ENCODE data around the gene TDRD1. TPM values are rescaled to one million over a fixed set of nuclear protein-coding genes. Genes with fewer than 3 reads are reported as not detected.

Gene TDRD1
- total and polyA plus RNA-seq, 4 donors: 0.01 to 0.17 (median 0.07) TPM

- no peak for TF ChIP-seq FOXA2 (IDR thresholded peaks at IDR 0.05)
- TF ChIP-seq MAX (IDR thresholded peaks at IDR 0.05): no peak
- TF ChIP-seq, protein P1, sequence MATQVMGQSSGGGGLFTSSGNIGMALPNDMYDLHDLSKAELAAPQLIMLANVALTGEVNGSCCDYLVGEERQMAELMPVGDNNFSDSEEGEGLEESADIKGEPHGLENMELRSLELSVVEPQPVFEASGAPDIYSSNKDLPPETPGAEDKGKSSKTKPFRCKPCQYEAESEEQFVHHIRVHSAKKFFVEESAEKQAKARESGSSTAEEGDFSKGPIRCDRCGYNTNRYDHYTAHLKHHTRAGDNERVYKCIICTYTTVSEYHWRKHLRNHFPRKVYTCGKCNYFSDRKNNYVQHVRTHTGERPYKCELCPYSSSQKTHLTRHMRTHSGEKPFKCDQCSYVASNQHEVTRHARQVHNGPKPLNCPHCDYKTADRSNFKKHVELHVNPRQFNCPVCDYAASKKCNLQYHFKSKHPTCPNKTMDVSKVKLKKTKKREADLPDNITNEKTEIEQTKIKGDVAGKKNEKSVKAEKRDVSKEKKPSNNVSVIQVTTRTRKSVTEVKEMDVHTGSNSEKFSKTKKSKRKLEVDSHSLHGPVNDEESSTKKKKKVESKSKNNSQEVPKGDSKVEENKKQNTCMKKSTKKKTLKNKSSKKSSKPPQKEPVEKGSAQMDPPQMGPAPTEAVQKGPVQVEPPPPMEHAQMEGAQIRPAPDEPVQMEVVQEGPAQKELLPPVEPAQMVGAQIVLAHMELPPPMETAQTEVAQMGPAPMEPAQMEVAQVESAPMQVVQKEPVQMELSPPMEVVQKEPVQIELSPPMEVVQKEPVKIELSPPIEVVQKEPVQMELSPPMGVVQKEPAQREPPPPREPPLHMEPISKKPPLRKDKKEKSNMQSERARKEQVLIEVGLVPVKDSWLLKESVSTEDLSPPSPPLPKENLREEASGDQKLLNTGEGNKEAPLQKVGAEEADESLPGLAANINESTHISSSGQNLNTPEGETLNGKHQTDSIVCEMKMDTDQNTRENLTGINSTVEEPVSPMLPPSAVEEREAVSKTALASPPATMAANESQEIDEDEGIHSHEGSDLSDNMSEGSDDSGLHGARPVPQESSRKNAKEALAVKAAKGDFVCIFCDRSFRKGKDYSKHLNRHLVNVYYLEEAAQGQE (IDR thresholded peaks at IDR 0.05): no peak
- TF ChIP-seq, protein P2, sequence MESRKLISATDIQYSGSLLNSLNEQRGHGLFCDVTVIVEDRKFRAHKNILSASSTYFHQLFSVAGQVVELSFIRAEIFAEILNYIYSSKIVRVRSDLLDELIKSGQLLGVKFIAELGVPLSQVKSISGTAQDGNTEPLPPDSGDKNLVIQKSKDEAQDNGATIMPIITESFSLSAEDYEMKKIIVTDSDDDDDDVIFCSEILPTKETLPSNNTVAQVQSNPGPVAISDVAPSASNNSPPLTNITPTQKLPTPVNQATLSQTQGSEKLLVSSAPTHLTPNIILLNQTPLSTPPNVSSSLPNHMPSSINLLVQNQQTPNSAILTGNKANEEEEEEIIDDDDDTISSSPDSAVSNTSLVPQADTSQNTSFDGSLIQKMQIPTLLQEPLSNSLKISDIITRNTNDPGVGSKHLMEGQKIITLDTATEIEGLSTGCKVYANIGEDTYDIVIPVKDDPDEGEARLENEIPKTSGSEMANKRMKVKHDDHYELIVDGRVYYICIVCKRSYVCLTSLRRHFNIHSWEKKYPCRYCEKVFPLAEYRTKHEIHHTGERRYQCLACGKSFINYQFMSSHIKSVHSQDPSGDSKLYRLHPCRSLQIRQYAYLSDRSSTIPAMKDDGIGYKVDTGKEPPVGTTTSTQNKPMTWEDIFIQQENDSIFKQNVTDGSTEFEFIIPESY (IDR thresholded peaks at IDR 0.05): no peak
- no peak for TF ChIP-seq RXRA (IDR thresholded peaks at IDR 0.05)
- TF ChIP-seq RAD21 (IDR thresholded peaks at IDR 0.05): no peak
- TF ChIP-seq HNF4A (conservative IDR thresholded peaks at IDR 0.05): no peak
- TF ChIP-seq, protein P3, sequence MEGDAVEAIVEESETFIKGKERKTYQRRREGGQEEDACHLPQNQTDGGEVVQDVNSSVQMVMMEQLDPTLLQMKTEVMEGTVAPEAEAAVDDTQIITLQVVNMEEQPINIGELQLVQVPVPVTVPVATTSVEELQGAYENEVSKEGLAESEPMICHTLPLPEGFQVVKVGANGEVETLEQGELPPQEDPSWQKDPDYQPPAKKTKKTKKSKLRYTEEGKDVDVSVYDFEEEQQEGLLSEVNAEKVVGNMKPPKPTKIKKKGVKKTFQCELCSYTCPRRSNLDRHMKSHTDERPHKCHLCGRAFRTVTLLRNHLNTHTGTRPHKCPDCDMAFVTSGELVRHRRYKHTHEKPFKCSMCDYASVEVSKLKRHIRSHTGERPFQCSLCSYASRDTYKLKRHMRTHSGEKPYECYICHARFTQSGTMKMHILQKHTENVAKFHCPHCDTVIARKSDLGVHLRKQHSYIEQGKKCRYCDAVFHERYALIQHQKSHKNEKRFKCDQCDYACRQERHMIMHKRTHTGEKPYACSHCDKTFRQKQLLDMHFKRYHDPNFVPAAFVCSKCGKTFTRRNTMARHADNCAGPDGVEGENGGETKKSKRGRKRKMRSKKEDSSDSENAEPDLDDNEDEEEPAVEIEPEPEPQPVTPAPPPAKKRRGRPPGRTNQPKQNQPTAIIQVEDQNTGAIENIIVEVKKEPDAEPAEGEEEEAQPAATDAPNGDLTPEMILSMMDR (IDR thresholded peaks at IDR 0.05; ENCODE audit: low read depth, low read length, missing input control): no peak
- DNase-seq (ENCODE audit: low spot score): no peak
- 89% methylated on average over 16 of the region's 16 CpGs for WGBS
These were observed 95.7 kb downstream of the TDRD1 start for GRCh38 chr10:114274616-114275453.

GRCh38 chr10:114276066-114276465 is 96.9 kb downstream of the TDRD1 start:
- no peaks in the 10 kb centered on the region for H3K4me1 ChIP-seq (ENCODE audit: control insufficient read depth in 4 of 4, insufficient read depth in 4 of 4, low read length in 3 of 4)
- H3K27me3 ChIP-seq (ENCODE audit: control insufficient read depth in 4 of 4, insufficient read depth in 4 of 4, low read length in 3 of 4): peaks cover 0 to 6% (median 0%) of the 10 kb centered on the region in 4 donors
- H3K9me3 ChIP-seq (ENCODE audit: control insufficient read depth in 4 of 4, low read length in 3 of 4): no peaks in the 10 kb centered on the region
- DNase-seq (ENCODE audit: low spot score): no peak
- WGBS: 88% methylated on average over 6 of the region's 6 CpGs
- TF ChIP-seq NR2F2 (IDR thresholded peaks at IDR 0.05): no peak
- TF ChIP-seq RXRA (IDR thresholded peaks at IDR 0.05): no peak
- no peak for TF ChIP-seq HNF4A (conservative IDR thresholded peaks at IDR 0.05)
- no peak for TF ChIP-seq RAD21 (IDR thresholded peaks at IDR 0.05)
- no peak for TF ChIP-seq GABPA (IDR thresholded peaks at IDR 0.05 in 1 of 2, conservative IDR thresholded peaks at IDR 0.05 in 1 of 2)
- TF ChIP-seq SP1 (IDR thresholded peaks at IDR 0.05): no peak
- TF ChIP-seq JUND (IDR thresholded peaks at IDR 0.05): no peak
- TF ChIP-seq, protein P4, sequence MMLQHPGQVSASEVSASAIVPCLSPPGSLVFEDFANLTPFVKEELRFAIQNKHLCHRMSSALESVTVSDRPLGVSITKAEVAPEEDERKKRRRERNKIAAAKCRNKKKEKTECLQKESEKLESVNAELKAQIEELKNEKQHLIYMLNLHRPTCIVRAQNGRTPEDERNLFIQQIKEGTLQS (IDR thresholded peaks at IDR 0.05): no peak
- TF ChIP-seq, protein P3 (IDR thresholded peaks at IDR 0.05; ENCODE audit: low read depth, low read length, missing input control): no peak
- no peak for TF ChIP-seq MAX (IDR thresholded peaks at IDR 0.05)
- no peak for TF ChIP-seq EGR1 (IDR thresholded peaks at IDR 0.05; ENCODE audit: low read depth in 2 of 2)
- TF ChIP-seq, protein P2 (IDR thresholded peaks at IDR 0.05): no peak
- no peak overlapping the region for H3K9ac ChIP-seq (ENCODE audit: low read depth in 1 of 2, low read length in 2 of 2)
- no peaks in the 10 kb centered on the region for H3K36me3 ChIP-seq (ENCODE audit: control insufficient read depth in 4 of 4, insufficient read depth in 3 of 4, low read depth in 1 of 4, low read length in 3 of 4)
- no peak overlapping the region for H3K27ac ChIP-seq (ENCODE audit: low read depth in 1 of 2, low read length in 2 of 2)
- no peak overlapping the region for H3K4me3 ChIP-seq (ENCODE audit: low read depth in 1 of 3, low read length in 3 of 3)

More at GRCh38 chr10:114274616-114275453, 95.7 kb downstream of the TDRD1 start:
- no peaks in the 10 kb centered on the region for H3K9me3 ChIP-seq (ENCODE audit: control insufficient read depth in 4 of 4, low read length in 3 of 4)
- H3K36me3 ChIP-seq (ENCODE audit: control insufficient read depth in 4 of 4, insufficient read depth in 3 of 4, low read depth in 1 of 4, low read length in 3 of 4): no peaks in the 10 kb centered on the region
- no peak overlapping the region for H3K9ac ChIP-seq (ENCODE audit: low read depth in 1 of 2, low read length in 2 of 2)
- H3K4me3 ChIP-seq (ENCODE audit: low read depth in 1 of 3, low read length in 3 of 3): no peak overlapping the region
- H3K4me1 ChIP-seq (ENCODE audit: control insufficient read depth in 4 of 4, insufficient read depth in 4 of 4, low read length in 3 of 4): no peaks in the 10 kb centered on the region
- H3K27ac ChIP-seq (ENCODE audit: low read depth in 1 of 2, low read length in 2 of 2): no peak overlapping the region
- H3K27me3 ChIP-seq (ENCODE audit: control insufficient read depth in 4 of 4, insufficient read depth in 4 of 4, low read length in 3 of 4): peaks cover 0 to 6% (median 0%) of the 10 kb centered on the region in 4 donors
